NT2/D1 (cell line): ENCODE measurements around the gene LCE3B.

Source experiments
- YY1 ChIP-seq: IDR thresholded peaks from 2 replicates; pipeline ENCODE4 v1.6.1; 2011; ENCODE audit not compliant: insufficient read length, insufficient read depth
- ZNF274 ChIP-seq: IDR thresholded peaks from 2 replicates; pipeline ENCODE4 v1.6.1; 2011; ENCODE audit warnings: mild to moderate bottlenecking, low read depth, low read length

- TF ChIP-seq ZNF274 = no peak
- TF ChIP-seq YY1 = no peak
Measured at GRCh38 chr1:152585586-152585985, 28.0 kb upstream of the LCE3B start.
